C4-2B (cell line): Measurements from ENCODE around the gene CYTIP.

ENCODE experiments used
- H3K27ac ChIP-seq: fragments of 450-650 bp; 2 replicates; pipeline ENCODE4 v1.5.1; 2017
- ZFX ChIP-seq: fragments of 450-650 bp; IDR thresholded peaks from 2 replicates; pipeline ENCODE4 v1.6.1; 2017
- TF ChIP-seq, protein P1 (sequence below): fragments of 450-650 bp; conservative IDR thresholded peaks from 2 replicates; pipeline ENCODE4 v1.5.1; 2017; ENCODE audit warnings: mild to moderate bottlenecking

CYTIP gene

DNA sequence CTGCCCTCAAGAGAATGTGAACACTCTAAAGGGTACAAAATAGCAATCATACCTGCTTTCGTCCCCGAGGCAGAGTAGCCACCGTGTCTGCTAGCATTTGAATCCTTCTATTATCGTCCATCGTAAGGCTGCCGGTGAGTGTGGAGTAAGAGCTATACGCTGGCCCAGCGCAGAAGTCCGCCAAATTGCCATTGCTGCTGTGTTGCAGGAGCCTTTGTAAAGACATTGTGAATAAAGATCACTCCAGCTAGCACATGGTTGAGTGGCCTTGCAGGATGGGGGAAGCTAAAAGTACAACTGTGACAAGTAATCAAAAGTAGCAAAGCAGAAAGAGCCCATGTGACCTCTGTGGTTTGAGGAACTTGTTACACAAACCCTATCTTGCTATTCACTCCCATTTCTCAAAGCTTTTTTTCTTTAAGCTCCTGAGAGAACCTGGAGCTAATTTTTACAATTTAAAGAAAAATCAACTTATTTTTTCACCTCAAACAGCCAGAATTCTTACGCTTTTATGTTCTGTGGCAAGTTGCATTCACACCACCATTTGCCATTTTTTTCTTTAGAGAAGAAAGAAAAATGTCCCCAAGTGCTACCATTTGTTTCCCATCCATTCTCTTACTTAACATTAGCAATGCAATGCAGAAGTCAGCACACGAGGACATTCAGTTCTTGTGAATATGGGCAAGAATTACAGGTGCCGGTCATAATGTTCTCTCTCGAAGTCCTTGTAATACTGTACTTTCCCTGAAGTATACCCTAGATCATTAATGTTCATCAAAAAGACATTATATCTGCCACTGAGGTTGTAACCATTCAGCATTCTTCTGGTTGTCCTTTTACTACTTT is at the start of gene CYTIP:
Gene CYTIP (minus strand): TSS at position 295 of the 846 bp plus-strand sequence. CDS start 69 bp downstream, at position 226.
- TF ChIP-seq, protein P1, sequence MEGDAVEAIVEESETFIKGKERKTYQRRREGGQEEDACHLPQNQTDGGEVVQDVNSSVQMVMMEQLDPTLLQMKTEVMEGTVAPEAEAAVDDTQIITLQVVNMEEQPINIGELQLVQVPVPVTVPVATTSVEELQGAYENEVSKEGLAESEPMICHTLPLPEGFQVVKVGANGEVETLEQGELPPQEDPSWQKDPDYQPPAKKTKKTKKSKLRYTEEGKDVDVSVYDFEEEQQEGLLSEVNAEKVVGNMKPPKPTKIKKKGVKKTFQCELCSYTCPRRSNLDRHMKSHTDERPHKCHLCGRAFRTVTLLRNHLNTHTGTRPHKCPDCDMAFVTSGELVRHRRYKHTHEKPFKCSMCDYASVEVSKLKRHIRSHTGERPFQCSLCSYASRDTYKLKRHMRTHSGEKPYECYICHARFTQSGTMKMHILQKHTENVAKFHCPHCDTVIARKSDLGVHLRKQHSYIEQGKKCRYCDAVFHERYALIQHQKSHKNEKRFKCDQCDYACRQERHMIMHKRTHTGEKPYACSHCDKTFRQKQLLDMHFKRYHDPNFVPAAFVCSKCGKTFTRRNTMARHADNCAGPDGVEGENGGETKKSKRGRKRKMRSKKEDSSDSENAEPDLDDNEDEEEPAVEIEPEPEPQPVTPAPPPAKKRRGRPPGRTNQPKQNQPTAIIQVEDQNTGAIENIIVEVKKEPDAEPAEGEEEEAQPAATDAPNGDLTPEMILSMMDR = no peak
- no peak for TF ChIP-seq ZFX
- H3K27ac ChIP-seq = no peak within 1 kb of the TSS

- no peak overlapping the region for H3K27ac ChIP-seq
- TF ChIP-seq, protein P1 = peak; percentile 85
- TF ChIP-seq ZFX = no peak
Measured at GRCh38 chr2:157492189-157492773, 48.4 kb upstream of the CYTIP start.

DNA sequence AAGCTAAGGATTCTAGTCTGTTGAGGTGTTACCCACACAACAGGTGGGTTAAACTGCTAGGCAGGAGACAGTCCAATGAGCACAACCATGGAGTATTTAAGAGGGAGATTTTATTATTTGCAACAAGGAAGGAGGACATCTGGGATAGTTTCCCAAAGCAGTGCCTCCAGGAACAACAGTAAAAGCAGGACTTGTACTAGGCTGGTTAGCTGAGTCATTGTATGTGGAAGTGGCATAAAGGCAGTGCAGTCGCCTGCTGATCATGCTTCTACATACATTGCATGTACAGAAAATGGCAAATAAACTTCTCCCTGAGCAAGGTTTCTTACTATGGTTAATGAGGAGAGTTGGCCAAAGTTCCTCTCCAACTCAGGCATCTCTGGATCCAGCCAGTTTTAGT is 46.1 kb upstream of the CYTIP start:
- H3K27ac ChIP-seq = no peak overlapping the region

GRCh38 chr2:157488877-157489276 is 45.0 kb upstream of the CYTIP start:
- no peak for TF ChIP-seq ZFX
- TF ChIP-seq, protein P1 = no peak

More for the DNA sequence above, 46.1 kb upstream of the CYTIP start:
- TF ChIP-seq, protein P1 = no peak
- TF ChIP-seq ZFX = no peak

DNA sequence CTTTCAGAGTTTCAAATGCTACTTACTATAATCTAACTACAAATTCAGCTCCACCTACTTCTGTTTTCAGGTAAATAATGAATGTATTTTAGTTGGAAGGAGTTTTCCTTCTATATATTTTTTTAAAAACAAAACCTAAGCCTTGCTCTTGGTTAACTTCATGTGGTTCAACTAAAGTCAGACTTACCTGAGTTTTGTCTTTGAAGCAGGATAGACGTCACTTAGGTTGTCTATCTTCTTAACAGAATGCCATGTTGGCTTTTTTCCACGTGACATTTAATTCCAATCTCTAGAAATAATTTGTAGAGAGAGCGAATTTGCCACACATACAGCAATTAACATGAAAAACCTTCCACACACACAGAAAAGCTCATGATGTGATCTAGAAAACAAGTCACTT is 43.9 kb upstream of the CYTIP start:
- H3K27ac ChIP-seq = no peak overlapping the region
- TF ChIP-seq ZFX = no peak
- TF ChIP-seq, protein P1 = no peak

More at GRCh38 chr2:157488877-157489276, 45.0 kb upstream of the CYTIP start:
- H3K27ac ChIP-seq = no peak overlapping the region

GRCh38 chr2:157487271-157487610 is 43.4 kb upstream of the CYTIP start:
- TF ChIP-seq, protein P1 = no peak
- no peak for TF ChIP-seq ZFX
- no peak overlapping the region for H3K27ac ChIP-seq

- TF ChIP-seq, protein P1 = no peak
- TF ChIP-seq ZFX = no peak
- H3K27ac ChIP-seq = no peak overlapping the region
Measured at GRCh38 chr2:157486596-157487270, 42.8 kb upstream of the CYTIP start.
